H1 (cell line): Measurements from ENCODE around the gene DHRS2. TPM values are rescaled to one million over a fixed set of nuclear protein-coding genes. Genes with fewer than 3 reads are reported as not detected.

Source experiments
- CTCF ChIA-PET: fragments of 300-600 bp; sonication (Branson Sonifier 250); formaldehyde crosslinking; loops from one replicate; lab custom pipeline; 2021; ENCODE audit not compliant: partially characterized antibody; lab: Charles Lee
- POLR2A ChIA-PET: fragments of 300-600 bp; sonication (Branson Sonifier 250); formaldehyde crosslinking; loops from one replicate; lab custom pipeline; 2021; ENCODE audit warnings: inconsistent platforms; ENCODE audit not compliant: partially characterized antibody; lab: Charles Lee
- DNase-seq, 2 experiments: peaks; one replicate each; pipeline versions ENCODE4 v3.0.0 to v3.0.0-alpha.2; 2010 to 2022; ENCODE audit warnings: low spot score in 2 of 2, low read depth in 1 of 2, mixed read lengths in 1 of 2
- FAIRE-seq: peaks from 2 replicates; lab custom pipeline; 2011; peaks lifted over from hg19 to GRCh38; lab: Jason Lieb, UNC
- H2AFZ ChIP-seq: 2 replicates; pipeline ENCODE4 v1.8.1; 2012; ENCODE audit warnings: low read length, inconsistent platforms
- H2AK5ac ChIP-seq: 2 replicates; pipeline ENCODE4 v1.6.1; 2013; ENCODE audit warnings: low read depth, low read length
- H2BK120ac ChIP-seq: replicated peaks from 2 replicates; pipeline ENCODE3; 2013; ENCODE audit warnings: low read depth, low read length, inconsistent platforms
- H2BK12ac ChIP-seq: 2 replicates; pipeline ENCODE4 v1.6.1; 2013; ENCODE audit warnings: low read depth, low read length
- H2BK15ac ChIP-seq: 2 replicates; pipeline ENCODE4 v1.6.1; 2013; ENCODE audit warnings: low read length
- H2BK20ac ChIP-seq: 2 replicates; pipeline ENCODE4 v1.6.1; 2013; ENCODE audit warnings: low read length
- H2BK5ac ChIP-seq: 2 replicates; pipeline ENCODE4 v1.6.1; 2013; ENCODE audit warnings: low read depth, low read length
- H3K14ac ChIP-seq: 2 replicates; pipeline ENCODE4 v1.6.1; 2013; ENCODE audit warnings: inconsistent platforms; ENCODE audit not compliant: insufficient read length
- H3K18ac ChIP-seq: 2 replicates; pipeline ENCODE4 v1.6.1; 2013; ENCODE audit warnings: low read length; ENCODE audit errors: extremely low read depth
- H3K23ac ChIP-seq: 2 replicates; pipeline ENCODE4 v1.6.1; 2013; ENCODE audit warnings: inconsistent platforms; ENCODE audit not compliant: insufficient read length
- H3K23me2 ChIP-seq: 2 replicates; pipeline ENCODE4 v1.6.1; 2013; ENCODE audit warnings: low read depth, low read length
- H3K27ac ChIP-seq: 2 replicates; pipeline ENCODE4 v1.6.1; 2011; ENCODE audit warnings: low read depth, low read length, inconsistent platforms
- H3K27me3 ChIP-seq, 4 experiments: replicated peaks in 1 of 4; 1 replicate in 1 of 4; 2 replicates in 3 of 4; pipeline versions ENCODE4 v1.6.1 to v1.8.1; 2011 to 2013; ENCODE audit warnings: low read length in 3 of 4, mild to moderate bottlenecking in 3 of 4, inconsistent platforms in 2 of 4, mixed read lengths in 2 of 4, moderate library complexity in 1 of 4; ENCODE audit not compliant: control insufficient read depth in 3 of 4, insufficient read depth in 3 of 4; ENCODE audit errors: extremely low read depth in 1 of 4
- H3K36me3 ChIP-seq, 4 experiments: 2 replicates each; pipeline versions ENCODE4 v1.6.1 to v1.8.1; 2011 to 2013; ENCODE audit warnings: mild to moderate bottlenecking in 4 of 4, low read length in 3 of 4, moderate library complexity in 2 of 4, control low read depth in 1 of 4, inconsistent platforms in 1 of 4; ENCODE audit not compliant: insufficient read depth in 4 of 4, control insufficient read depth in 2 of 4
- H3K4ac ChIP-seq: replicated peaks from 2 replicates; pipeline ENCODE3; 2013; ENCODE audit warnings: low read length, low read depth, mixed read lengths, inconsistent platforms; ENCODE audit not compliant: insufficient read length
- H3K4me1 ChIP-seq, 4 experiments: replicated peaks in 1 of 4; 1 replicate in 1 of 4; 2 replicates in 3 of 4; pipeline versions ENCODE4 v1.6.1 to v1.8.1; 2011 to 2013; ENCODE audit warnings: low read length in 3 of 4, inconsistent platforms in 2 of 4, mixed read lengths in 1 of 4; ENCODE audit not compliant: insufficient read depth in 4 of 4, control insufficient read depth in 3 of 4
- H3K4me2 ChIP-seq, 2 experiments: 2 replicates each; pipeline versions ENCODE4 v1.6.1 to v1.8.1; 2011 to 2013; ENCODE audit warnings: low read depth in 2 of 2, low read length in 2 of 2, control low read depth in 1 of 2, inconsistent platforms in 1 of 2, mild to moderate bottlenecking in 1 of 2; ENCODE audit not compliant: insufficient read depth in 1 of 2
- H3K4me3 ChIP-seq, 4 experiments: fragments of 200-600, 300-600 bp in 1 of 4; sonication (generic), shearing (Covaris generic), sonication (Bioruptor Twin) in 1 of 4; 2 replicates each; pipeline versions ENCODE4 v1.5.1 to v1.8.1; 2011 to 2016; ENCODE audit warnings: low read length in 4 of 4, low read depth in 3 of 4, control low read depth in 2 of 4, inconsistent platforms in 2 of 4, mild to moderate bottlenecking in 2 of 4, mixed read lengths in 1 of 4, moderate library complexity in 1 of 4; ENCODE audit not compliant: insufficient read depth in 2 of 4; ENCODE audit errors: extremely low read depth in 1 of 4
- H3K56ac ChIP-seq: replicated peaks from 2 replicates; pipeline ENCODE3; 2013; ENCODE audit warnings: low read depth, mild to moderate bottlenecking, mixed read lengths, low read length, inconsistent platforms; ENCODE audit not compliant: insufficient read length
- H3K79me1 ChIP-seq: 2 replicates; pipeline ENCODE4 v1.6.1; 2013; ENCODE audit warnings: low read depth, low read length, control low read depth
- H3K79me2 ChIP-seq, 2 experiments: 2 replicates each; pipeline versions ENCODE4 v1.6.1 to v1.8.1; 2012 to 2013; ENCODE audit warnings: low read length in 2 of 2, mild to moderate bottlenecking in 2 of 2, inconsistent platforms in 1 of 2; ENCODE audit not compliant: insufficient read depth in 2 of 2, control insufficient read depth in 1 of 2
- H3K9ac ChIP-seq, 4 experiments: replicated peaks in 1 of 4; 1 replicate in 1 of 4; 2 replicates in 3 of 4; pipeline versions ENCODE4 v1.6.1 to v1.8.1; 2011 to 2013; ENCODE audit warnings: low read depth in 3 of 4, low read length in 3 of 4, control low read depth in 2 of 4, mild to moderate bottlenecking in 2 of 4, moderate library complexity in 2 of 4, inconsistent platforms in 1 of 4; ENCODE audit errors: extremely low read depth in 1 of 4
- H3K9me3 ChIP-seq, 2 experiments: 2 replicates each; pipeline versions ENCODE4 v1.6.1 to v1.8.1; 2012 to 2013; ENCODE audit warnings: mild to moderate bottlenecking in 2 of 2, moderate library complexity in 2 of 2, control low read depth in 1 of 2, inconsistent platforms in 1 of 2, low read depth in 1 of 2, low read length in 1 of 2, mixed read lengths in 1 of 2; ENCODE audit not compliant: insufficient read depth in 2 of 2
- H4K20me1 ChIP-seq, 2 experiments: replicated peaks in 1 of 2; 2 replicates each; pipeline versions ENCODE3 to v1.8.1; 2011 to 2013; ENCODE audit warnings: inconsistent platforms in 2 of 2, low read length in 2 of 2, mild to moderate bottlenecking in 1 of 2; ENCODE audit not compliant: insufficient read depth in 2 of 2, control insufficient read depth in 1 of 2
- H4K5ac ChIP-seq: 2 replicates; pipeline ENCODE4 v1.6.1; 2013; ENCODE audit warnings: low read length, low read depth, mixed read lengths, inconsistent platforms; ENCODE audit not compliant: insufficient read length
- H4K8ac ChIP-seq: 2 replicates; pipeline ENCODE4 v1.8.0; 2013; ENCODE audit warnings: mild to moderate bottlenecking, moderate library complexity, low read length, inconsistent platforms; ENCODE audit not compliant: insufficient read depth; ENCODE audit errors: extremely low read depth
- H4K91ac ChIP-seq: replicated peaks from 2 replicates; pipeline ENCODE3; 2013; ENCODE audit warnings: low read length, mixed read lengths, inconsistent platforms; ENCODE audit not compliant: insufficient read length
- BRCA1 ChIP-seq: IDR thresholded peaks from 2 replicates; pipeline ENCODE4 v1.6.1; 2012; ENCODE audit warnings: low read depth, low read length, improper control_type of control experiment
- CEBPB ChIP-seq: IDR thresholded peaks from 2 replicates; pipeline ENCODE4 v1.6.1; 2012; ENCODE audit warnings: low read depth, low read length
- FOSL1 ChIP-seq: IDR thresholded peaks from 2 replicates; pipeline ENCODE4 v1.6.1; 2011; ENCODE audit warnings: mild to moderate bottlenecking, low read depth, low read length, moderate library complexity; ENCODE audit not compliant: insufficient read depth
- HDAC6 ChIP-seq: IDR thresholded peaks from one replicate; pipeline ENCODE4 v1.7.1; 2012; ENCODE audit warnings: low read depth, mild to moderate bottlenecking, inconsistent platforms, low read length, moderate library complexity
- JUN ChIP-seq: IDR thresholded peaks from 2 replicates; pipeline ENCODE4 v1.6.1; 2011; ENCODE audit warnings: low read depth, mild to moderate bottlenecking, improper control_type of control experiment, low read length
- NRF1 ChIP-seq: IDR thresholded peaks from 2 replicates; pipeline ENCODE4 v1.6.1; 2011; ENCODE audit warnings: mild to moderate bottlenecking, low read depth, low read length, improper control_type of control experiment
- POLR2A ChIP-seq, 2 experiments: IDR thresholded peaks; 1 replicate in 1 of 2; 2 replicates in 1 of 2; pipeline ENCODE4 v1.6.1; 2011; ENCODE audit warnings: low read depth in 2 of 2, low read length in 2 of 2, mild to moderate bottlenecking in 2 of 2; ENCODE audit errors: control extremely low read depth in 1 of 2
- SRF ChIP-seq: IDR thresholded peaks from 2 replicates; pipeline ENCODE4 v1.6.1; 2011; ENCODE audit warnings: mild to moderate bottlenecking, low read depth, low read length, moderate library complexity
- TEAD4 ChIP-seq: IDR thresholded peaks from 2 replicates; pipeline ENCODE4 v1.6.1; 2012; ENCODE audit warnings: low read depth, low read length, inconsistent platforms, mixed read lengths
- WGBS, 2 experiments: shearing (Covaris generic) in 1 of 2; methylation state at CpG; one replicate each; pipeline versions ENCODE4 v1.1.6 to v1.1.7; 2013 to 2015; ENCODE audit warnings: low lambda C conversion rate in 2 of 2, mixed read lengths in 2 of 2, inconsistent platforms in 1 of 2, low coverage in 1 of 2, missing lambda C conversion rate in 1 of 2; ENCODE audit not compliant: insufficient replicate concordance in 2 of 2, insufficient coverage in 1 of 2, insufficient read length in 1 of 2; ENCODE audit errors: extremely low coverage in 1 of 2, missing lambda C conversion rate in 1 of 2; 5-methylcytosine and 5-hydroxymethylcytosine counted together
- polyA plus RNA-seq, 7 experiments: library from polyadenylated mRNA; depleted of rRNA in 3 of 7; stranded (reverse) in 5 of 7; unstranded in 2 of 7; fragments of >200 nt in 5 of 7; fragments of 200-250 nt in 2 of 7; gene quantifications; 1 replicate in 5 of 7; 2 replicates in 1 of 7; 4 replicates in 1 of 7; pipeline versions ENCODE4 v1.2.1 to v1.2.3, GENCODE V29; 2011 to 2013; ENCODE audit warnings: missing spikeins in 2 of 7, mixed read lengths in 2 of 7
- total RNA-seq: library from RNA; stranded (reverse); fragmentation: NEBNext Ultra II Directional; extraction: Animal tissue kit (Norgen Biotek cat#: 25700); gene quantifications from 2 replicates; pipeline ENCODE4 v1.2.1, GENCODE V29; 2021
- TF ChIP-seq, protein P1 (sequence below): IDR thresholded peaks from 2 replicates; pipeline ENCODE4 v1.6.1; 2011; ENCODE audit warnings: low read length, improper control_type of control experiment

Gene DHRS2
- total and polyA plus RNA-seq, 2 of the 8 experiments (the other 6 are each of a cell fraction or from before 2014, with no cell fraction given): 1.1 to 3.5 TPM

DNA sequence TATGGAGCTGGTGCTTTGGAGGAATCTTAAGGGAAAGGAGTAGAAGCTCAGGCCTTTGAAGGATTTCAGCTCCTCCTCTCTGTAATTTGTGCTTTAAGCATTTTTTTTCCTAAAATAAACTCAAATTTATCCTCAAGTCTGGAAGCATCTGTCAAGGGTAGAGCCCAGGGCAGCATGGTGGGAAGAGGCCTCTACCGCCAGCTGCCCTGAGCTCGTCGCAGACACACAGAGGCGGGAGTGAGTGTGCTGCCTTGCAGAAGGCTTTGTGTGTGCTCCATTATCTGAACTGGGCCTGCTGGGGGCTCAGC, 9.3 kb downstream of the DHRS2 start:
- Histone ChIP-seq H3K79me1 (no peaks in the 10 kb centered on the region), H3K79me2 (no peaks in the 10 kb centered on the region), H2BK12ac (no peak overlapping the region), H2AK5ac (no peak overlapping the region), H3K4me3 (no peak overlapping the region), H3K27me3 (peaks cover 0 to 3% (median 0%) of the 10 kb centered on the region in 4 experiments; a peak in 2 of 7 replicates), H2AFZ (no peak overlapping the region), H4K91ac (no peak overlapping the region), H2BK20ac (no peak overlapping the region), H2BK5ac (no peak overlapping the region), H4K5ac (no peak overlapping the region), H3K23me2 (peaks cover 1% of the 10 kb centered on the region; the same call in 1 of the 2 replicates), H3K9ac (no peak overlapping the region)
- DNase-seq: no peak
- POLR2A ChIA-PET: no interaction called here
- no peak for FAIRE-seq
- 98% methylated on average over 4 of the region's 4 CpGs; no CpG with 5 or more reads in 1 of the 2 experiments for WGBS, 2 experiments
- TF ChIP-seq POLR2A (IDR thresholded peaks at IDR 0.05; ENCODE audit: control extremely low read depth in 1 of 2, low read depth in 2 of 2, low read length in 2 of 2) (no peak), FOSL1 (no peak), SRF (no peak), NRF1 (no peak), TEAD4 (no peak), CEBPB (no peak), JUN (no peak), HDAC6 (no peak), BRCA1 (no peak)
- TF ChIP-seq, protein P1, sequence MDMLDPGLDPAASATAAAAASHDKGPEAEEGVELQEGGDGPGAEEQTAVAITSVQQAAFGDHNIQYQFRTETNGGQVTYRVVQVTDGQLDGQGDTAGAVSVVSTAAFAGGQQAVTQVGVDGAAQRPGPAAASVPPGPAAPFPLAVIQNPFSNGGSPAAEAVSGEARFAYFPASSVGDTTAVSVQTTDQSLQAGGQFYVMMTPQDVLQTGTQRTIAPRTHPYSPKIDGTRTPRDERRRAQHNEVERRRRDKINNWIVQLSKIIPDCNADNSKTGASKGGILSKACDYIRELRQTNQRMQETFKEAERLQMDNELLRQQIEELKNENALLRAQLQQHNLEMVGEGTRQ: no peak
- TF ChIP-seq, all 59 proteins: peak for 0
- Histone ChIP-seq H4K20me1 (no peaks in the 10 kb centered on the region), H2BK120ac (no peak overlapping the region), H3K18ac (no peak overlapping the region), H4K8ac (no peak overlapping the region), H3K56ac (no peak overlapping the region), H3K4ac (no peak overlapping the region), H3K23ac (no peak overlapping the region), H3K9me3 (peaks cover 4 to 10% of the 10 kb centered on the region in 2 experiments; a peak in 2 of 4 replicates), H3K4me1 (peaks cover 2 to 5% (median 2%) of the 10 kb centered on the region in 4 experiments; a peak in 4 of 7 replicates), H2BK15ac (no peak overlapping the region), H3K27ac (no peak overlapping the region), H3K4me2 (no peak overlapping the region), H3K36me3 (no peaks in the 10 kb centered on the region), H3K14ac (no peak overlapping the region)
- CTCF ChIA-PET: interaction anchor here (1.1 to 3.4 kb wide), 3 partner anchors 13 to 265 kb away, joined by 3 to 43 read pairs (median 5); no protein-coding TSS in a partner anchor
